ENCODE data around the gene INPP5B.

INPP5B gene

DNA sequence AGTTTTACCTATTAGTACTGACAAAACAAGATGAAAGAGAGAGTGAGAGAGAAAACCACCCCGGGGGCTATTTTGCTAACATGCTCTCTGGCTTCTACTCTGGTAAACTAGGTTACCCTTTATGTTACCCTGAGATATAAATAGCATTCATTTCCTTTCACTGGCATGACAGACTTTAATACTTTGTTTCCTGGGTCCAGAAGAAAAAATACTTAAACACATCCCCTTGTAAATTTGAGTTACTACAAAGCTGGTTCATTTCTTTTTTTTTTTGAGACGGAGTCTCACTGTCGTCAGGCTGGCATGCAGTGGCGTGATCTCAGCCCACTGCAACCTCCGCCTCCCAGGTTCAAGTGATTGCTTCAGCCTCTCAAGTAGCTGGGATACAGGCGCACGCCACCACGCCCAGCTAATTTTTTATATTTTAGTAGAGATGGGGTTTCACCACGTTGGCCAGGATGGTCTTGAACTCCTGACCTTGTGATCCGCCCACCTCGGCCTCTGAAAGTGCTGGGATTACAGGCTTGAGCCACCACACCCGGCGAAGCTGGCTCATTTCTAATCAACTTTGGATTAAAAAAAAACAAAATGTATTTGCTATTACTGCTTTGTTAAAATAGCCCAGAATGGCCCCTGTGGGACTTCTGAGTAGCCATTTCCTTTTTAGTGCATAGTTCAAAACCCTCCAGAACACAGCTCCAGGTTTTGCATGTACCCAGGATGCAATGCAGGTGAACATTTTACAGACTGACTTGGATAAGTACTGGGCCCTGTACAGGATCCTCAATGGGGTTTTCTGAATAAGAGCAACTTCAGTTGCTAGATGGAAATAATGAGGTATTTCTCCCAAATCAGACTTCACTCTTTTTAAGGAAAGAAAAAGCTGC is 20.6 kb downstream of the INPP5B start:
- no peak for DNase-seq (ENCODE audit: low read depth)
- TF ChIP-seq, protein P1, sequence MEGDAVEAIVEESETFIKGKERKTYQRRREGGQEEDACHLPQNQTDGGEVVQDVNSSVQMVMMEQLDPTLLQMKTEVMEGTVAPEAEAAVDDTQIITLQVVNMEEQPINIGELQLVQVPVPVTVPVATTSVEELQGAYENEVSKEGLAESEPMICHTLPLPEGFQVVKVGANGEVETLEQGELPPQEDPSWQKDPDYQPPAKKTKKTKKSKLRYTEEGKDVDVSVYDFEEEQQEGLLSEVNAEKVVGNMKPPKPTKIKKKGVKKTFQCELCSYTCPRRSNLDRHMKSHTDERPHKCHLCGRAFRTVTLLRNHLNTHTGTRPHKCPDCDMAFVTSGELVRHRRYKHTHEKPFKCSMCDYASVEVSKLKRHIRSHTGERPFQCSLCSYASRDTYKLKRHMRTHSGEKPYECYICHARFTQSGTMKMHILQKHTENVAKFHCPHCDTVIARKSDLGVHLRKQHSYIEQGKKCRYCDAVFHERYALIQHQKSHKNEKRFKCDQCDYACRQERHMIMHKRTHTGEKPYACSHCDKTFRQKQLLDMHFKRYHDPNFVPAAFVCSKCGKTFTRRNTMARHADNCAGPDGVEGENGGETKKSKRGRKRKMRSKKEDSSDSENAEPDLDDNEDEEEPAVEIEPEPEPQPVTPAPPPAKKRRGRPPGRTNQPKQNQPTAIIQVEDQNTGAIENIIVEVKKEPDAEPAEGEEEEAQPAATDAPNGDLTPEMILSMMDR (IDR thresholded peaks at IDR 0.05; ENCODE audit: control insufficient read depth, extremely low read depth, insufficient read depth): no peak
- no peak overlapping the region for H3K4me3 ChIP-seq (ENCODE audit: low read depth, low read length)

DNA sequence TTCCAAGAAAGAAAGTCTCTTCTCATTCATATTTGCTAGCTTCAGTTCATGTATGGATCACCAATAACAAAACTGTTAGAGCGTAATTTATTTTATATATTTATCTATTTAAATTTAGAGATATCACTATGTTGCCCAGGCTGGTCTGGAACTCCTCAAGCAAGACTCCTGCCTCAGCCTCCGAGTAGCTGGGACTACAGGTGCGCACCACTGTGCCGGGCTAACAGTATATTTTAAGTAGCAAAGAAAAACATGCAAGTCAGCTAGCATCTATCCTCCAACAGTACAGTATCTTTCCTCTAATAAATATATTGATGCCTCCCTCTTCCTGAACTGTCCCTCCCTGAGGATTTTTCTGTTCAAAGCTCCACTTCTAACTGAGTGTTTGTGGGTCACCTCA is 21.5 kb downstream of the INPP5B start:
- DNase-seq (ENCODE audit: low read depth): no peak
- TF ChIP-seq, protein P1 (IDR thresholded peaks at IDR 0.05; ENCODE audit: control insufficient read depth, extremely low read depth, insufficient read depth): no peak
- H3K4me3 ChIP-seq (ENCODE audit: low read depth, low read length): no peak overlapping the region

DNA sequence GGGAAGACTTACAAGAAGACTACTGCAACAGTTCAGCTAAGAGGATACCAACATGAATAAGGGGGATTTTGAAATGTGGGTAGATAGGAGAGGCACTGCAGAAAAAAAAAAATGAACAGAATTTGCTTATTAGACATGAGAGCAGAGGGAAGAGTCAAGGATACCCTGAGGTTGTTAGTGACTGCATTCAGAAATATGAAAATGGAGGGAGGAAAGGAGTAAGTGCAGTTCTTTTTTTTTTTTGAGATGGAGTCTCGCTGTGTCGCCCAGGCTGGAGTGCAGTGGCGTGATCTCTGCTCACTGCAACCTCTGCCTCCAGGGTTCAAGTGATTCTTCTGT is 23.3 kb downstream of the INPP5B start:
- DNase-seq (ENCODE audit: low read depth): no peak
- H3K4me3 ChIP-seq (ENCODE audit: low read depth, low read length): no peak overlapping the region
- TF ChIP-seq, protein P1 (IDR thresholded peaks at IDR 0.05; ENCODE audit: control insufficient read depth, extremely low read depth, insufficient read depth): no peak

DNA sequence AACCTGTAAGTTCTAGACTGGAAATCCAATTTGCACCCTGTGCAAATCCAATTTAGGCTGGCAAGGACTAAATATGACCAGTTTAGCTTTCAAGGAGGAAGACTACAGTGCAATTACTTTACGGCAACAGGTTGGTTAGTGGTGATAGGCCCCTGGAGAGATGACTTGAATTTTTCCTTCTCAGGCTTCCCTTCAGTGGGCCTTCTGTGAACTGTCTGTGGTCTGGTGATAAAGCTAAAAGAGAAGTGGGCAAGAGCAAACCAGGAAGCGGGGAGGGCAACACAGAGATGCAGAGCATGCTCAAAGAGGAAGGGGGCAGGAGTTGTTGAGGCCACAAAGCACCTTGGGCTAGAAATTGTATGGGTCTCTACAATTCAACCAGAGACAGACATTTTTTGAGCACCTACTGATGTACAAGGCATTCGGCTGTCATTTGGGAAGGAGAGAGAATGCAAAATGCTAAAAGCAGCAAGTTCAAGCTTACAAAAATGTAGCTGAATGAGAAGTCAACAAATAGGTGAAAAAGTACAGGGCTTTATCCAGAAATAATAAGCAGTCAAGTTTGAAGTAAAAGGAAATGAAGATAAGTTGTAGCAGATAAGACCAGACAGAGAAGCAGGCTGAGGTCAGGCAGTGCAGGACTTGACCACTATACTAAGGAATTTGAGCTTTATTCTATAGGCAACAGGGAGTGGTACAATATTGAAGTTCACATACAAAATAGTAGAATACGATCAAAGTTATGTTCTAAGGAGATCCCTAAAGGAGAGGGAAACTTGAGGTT is 23.9 kb downstream of the INPP5B start:
- no peak for DNase-seq (ENCODE audit: low read depth)
- TF ChIP-seq, protein P1 (IDR thresholded peaks at IDR 0.05; ENCODE audit: control insufficient read depth, extremely low read depth, insufficient read depth): no peak
- H3K4me3 ChIP-seq (ENCODE audit: low read depth, low read length): no peak overlapping the region

DNA sequence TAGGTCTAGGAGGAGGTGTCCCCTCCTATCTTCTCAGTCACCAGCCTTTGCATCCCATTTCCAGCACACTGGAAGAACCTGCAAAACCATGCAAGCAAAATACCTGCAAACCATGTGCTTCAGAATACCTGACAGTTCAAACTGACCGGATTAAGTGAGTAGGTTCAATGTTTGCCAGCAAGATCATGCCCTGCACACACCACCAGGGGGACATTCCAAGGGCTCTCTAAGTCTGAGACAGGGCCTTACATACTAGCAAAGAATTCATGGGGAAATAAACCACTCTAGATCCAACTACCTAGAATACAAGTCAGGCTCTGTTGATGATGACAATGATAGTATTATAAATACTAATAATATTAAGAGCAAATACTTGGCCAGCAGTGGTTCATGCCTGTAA is 27.6 kb downstream of the INPP5B start:
- DNase-seq (ENCODE audit: low read depth): no peak
- TF ChIP-seq, protein P1 (IDR thresholded peaks at IDR 0.05; ENCODE audit: control insufficient read depth, extremely low read depth, insufficient read depth): peak; percentile 25; the same call in 1 of the 2 replicates
- H3K4me3 ChIP-seq (ENCODE audit: low read depth, low read length): no peak overlapping the region

DNA sequence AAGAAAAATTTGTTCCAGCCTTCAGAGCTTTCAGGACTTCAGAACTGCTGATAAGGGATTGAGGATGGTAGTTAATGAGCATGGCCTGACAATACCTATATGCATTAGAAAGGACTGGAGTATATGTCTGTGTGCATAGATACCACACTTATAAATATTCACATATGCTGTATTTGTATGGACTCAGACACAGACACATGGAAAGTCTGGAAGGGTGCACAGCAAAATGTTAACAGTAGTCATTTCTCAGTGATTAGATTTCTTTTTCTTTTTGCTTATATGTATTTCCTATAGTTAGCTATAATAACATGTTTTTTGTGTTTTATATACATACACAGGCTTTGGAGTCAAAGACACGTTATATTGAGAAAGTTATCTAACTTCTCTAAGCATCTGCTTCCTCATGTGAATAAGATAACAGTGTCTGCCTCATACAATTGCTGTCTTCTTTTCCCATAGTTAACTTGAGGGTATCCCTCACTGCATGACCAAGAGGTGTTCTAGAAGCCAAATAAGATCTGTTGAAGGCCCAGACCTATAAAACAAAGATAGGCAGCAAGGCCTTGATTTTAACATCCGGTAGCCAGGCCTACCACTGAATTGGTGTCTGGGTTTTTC is 31.3 kb downstream of the INPP5B start:
- TF ChIP-seq, protein P1 (IDR thresholded peaks at IDR 0.05; ENCODE audit: control insufficient read depth, extremely low read depth, insufficient read depth): no peak

More for the DNA sequence above, 31.3 kb downstream of the INPP5B start:
- no peak for DNase-seq (ENCODE audit: low read depth)
- H3K4me3 ChIP-seq (ENCODE audit: low read depth, low read length): no peak overlapping the region

Data from LNCaP clone FGC (cell line).